Right lung (tissue), 10 donors: ENCODE results near the gene LEFTY2. TPM values are rescaled to one million over a fixed set of nuclear protein-coding genes. Genes with fewer than 3 reads are reported as not detected.
"Not testable (repeated sequence)": the region's sequence is repeated elsewhere in the genome, so short reads cannot be mapped to it uniquely, and the experiment has no call there.

Experiments used
- DNase-seq, 2 donors: peaks; one replicate each; pipeline ENCODE4 v3.0.0-alpha.2; 2013
- long read RNA-seq, 8 donors: transcript quantifications; one replicate each; lab custom pipeline, GENCODE V29; 2026
- polyA plus RNA-seq, 5 donors: library from polyadenylated mRNA; unstranded; fragments of 120-200 nt; gene quantifications; one replicate each; pipeline versions ENCODE4 v1.2.1 to v1.2.3, GENCODE V29; 2013; ENCODE audit warnings: inconsistent platforms in 1 of 5, low replicate concordance in 1 of 5; ENCODE audit not compliant: insufficient read length in 5 of 5, insufficient read depth in 1 of 5

Gene LEFTY2, protein sequence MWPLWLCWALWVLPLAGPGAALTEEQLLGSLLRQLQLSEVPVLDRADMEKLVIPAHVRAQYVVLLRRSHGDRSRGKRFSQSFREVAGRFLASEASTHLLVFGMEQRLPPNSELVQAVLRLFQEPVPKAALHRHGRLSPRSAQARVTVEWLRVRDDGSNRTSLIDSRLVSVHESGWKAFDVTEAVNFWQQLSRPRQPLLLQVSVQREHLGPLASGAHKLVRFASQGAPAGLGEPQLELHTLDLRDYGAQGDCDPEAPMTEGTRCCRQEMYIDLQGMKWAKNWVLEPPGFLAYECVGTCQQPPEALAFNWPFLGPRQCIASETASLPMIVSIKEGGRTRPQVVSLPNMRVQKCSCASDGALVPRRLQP
- 1 to 10 TPM; 1.1 to 3.0 (median 1.5) TPM for polyA plus RNA-seq
- long read RNA-seq, donor 1, result 0 reads
- long read RNA-seq, donor 2, result 0 reads
- long read RNA-seq, donor 3, partial matches to known transcripts, result 0 of 1 reads
- long read RNA-seq, donor 3, other reads (novel, unspliced or antisense), result 0 of 1 reads
- long read RNA-seq, donor 4, result 0 reads
- long read RNA-seq, donor 5, result 0 reads
- long read RNA-seq, donor 6, partial matches to known transcripts, result 0 of 3 reads
- long read RNA-seq, donor 6, other reads (novel, unspliced or antisense), result 0 of 3 reads
- long read RNA-seq, donor 7, result 0 reads
- long read RNA-seq, donor 8, result 0 reads

DNA sequence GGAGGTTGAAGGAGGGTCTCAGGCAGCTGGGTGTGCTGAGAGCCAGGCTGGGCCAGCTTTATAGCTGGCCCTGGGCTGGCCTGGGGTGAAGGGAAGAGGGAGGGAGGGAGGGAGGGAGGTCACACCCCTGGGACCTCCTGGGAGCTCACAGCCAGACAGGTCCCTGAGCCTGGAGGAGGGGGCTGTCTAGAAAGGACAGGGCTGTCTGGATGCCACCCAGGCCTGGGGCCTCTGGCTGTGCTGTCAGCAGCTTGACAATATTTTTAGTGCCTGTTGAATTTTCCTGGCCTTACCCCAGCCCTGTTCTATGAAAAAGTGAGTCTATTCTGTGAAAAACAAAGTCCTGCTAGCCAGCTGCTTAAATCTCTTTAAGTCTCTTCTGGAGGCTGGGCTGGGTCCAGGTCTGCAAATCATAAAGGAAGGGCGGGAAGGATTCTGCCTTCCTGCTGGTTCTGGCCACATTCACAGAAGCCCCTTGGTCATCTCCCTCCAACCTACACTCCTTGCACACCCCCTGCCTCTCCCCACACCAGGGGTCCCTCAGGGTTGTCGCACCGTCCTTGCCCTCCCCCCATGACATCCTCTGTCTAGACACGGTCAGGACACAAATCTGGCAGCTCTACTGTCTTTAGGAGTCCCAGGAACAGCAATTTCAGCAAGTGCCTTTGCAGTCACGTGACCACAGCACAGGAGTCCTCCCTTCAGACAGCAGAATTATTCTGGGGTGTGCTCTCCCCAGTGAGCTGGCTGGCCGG, at the start of gene LEFTY2:
Gene LEFTY2 (minus strand): TSS at position 34 of the 755 bp plus-strand sequence. CDS start 80 bp downstream, outside the sequence.
- peak in 1 of 2 donors; percentile 34 for DNase-seq

- peak in 1 of 2 donors; percentile 36 for DNase-seq
Observed at GRCh38 chr1:225987491-225988316, 46.7 kb upstream of the LEFTY2 start.

GRCh38 chr1:225981714-225982113, 40.7 kb upstream of the LEFTY2 start:
- DNase-seq, result no peak

DNA sequence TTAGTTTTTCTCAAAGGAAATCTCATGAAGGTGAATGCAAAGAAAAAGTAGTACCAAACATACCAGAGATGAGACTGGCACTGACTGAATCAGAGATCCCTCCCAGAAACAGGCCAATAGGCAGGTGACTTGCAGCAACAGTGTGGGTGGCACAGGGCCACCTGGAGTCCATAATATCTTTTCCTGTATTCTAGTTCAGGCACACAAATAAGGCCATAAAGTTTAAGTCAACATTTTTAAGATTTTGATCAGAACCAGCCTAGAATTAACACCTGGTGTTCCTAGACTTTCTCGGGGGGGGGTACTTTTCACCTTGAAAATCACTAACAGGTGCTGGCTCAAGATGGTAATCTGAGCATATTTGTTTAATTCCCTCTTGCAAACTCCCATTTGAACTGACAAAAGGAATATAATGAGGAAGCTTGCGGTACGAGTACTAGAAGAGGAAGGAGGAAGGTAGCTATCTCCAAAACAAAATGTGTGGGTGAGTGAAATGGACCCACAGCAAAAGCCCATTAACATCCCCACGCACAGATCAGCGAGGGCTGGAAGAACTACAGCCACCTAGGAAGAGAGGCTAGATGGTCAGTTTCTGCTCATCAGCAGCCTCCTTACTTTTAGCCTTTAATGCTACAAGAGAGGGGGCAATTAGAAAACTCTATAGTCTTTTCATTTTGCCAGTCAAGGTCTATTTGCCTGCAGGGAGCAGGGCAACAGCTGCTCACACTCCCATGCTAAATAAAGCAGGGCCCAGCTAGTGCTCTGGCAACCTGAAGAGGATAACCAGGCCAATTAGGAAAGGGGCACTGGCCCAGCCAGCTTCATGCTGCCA, 39.2 kb upstream of the LEFTY2 start:
- no peak for DNase-seq

- no peak for DNase-seq
Observed at GRCh38 chr1:225979421-225979820, 38.4 kb upstream of the LEFTY2 start.

DNA sequence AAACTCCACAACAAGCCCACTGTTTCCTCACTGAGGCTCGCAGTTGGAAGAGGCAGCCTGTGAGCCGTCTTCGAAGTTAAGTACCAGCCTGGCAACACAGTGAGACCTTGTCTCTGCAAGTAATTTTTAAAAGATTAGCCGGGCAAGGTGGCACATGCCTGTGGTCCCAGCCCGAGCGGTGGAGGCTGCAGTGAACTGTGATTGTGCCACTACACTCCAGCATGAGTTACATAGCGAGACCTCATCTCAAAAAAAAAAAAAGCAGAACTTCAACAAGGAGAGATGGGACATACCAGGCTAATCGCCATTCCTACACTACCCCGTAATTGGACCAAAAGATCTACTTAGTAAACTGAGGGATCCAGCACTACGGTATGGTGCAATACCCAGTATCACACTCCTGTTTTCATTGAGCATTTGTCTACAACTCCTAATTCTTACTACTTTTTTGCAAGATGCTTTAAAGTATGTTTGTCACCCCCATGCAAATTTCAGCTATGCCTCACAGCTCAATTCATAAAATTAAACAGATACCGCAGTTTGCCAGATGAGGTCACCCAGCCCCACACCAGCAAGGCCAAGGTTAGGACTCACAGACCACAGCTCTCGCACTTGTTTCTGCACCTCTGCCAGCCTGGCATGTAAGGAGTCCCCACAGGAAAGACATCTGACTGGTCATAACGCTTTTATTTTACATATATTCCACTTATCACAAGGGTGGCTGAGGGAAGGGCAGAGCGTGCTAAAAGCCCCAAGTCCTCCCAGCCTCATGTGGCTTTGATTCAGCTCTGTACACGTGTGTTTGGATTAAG, 37.1 kb upstream of the LEFTY2 start:
- no peak for DNase-seq

DNA sequence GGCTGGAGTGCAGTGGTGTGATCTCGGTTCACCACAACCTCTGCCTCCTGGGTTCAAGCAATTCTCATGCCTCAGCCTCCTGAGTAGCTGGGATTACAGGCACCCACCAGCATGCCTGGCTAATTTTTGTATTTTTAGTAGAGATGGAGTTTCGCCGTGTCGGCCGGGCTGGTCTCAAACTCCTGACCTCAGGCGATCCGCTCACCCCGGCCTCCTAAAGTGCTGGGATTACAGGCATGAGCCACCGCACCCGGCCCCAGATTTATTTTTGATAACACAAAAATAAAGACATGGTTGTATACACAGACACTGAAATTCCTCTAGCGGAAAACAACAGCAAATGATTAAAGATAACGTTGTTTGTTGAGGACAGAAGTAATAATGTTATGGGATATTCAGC, 34.1 kb upstream of the LEFTY2 start:
- DNase-seq, result not testable (repeated sequence)

DNA sequence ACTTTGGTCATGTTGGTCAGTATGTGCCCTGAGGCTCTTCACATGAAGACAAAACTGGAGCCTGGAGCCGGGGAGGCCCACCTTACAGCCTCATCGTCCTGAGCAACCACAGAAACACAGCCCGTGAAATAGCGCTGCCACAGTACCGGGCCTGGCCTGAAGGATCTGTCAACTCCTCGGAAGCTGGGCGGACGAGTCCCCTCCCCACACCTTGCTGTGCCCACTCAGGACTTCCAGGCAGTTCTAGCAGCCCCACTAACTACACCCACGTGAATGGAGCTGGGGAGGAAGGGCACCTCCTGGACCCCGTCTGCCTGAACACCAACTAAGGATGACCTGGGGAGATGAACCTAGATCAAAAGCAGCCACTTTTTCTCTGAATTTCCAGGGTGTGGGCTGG, 33.4 kb upstream of the LEFTY2 start:
- no peak for DNase-seq

DNA sequence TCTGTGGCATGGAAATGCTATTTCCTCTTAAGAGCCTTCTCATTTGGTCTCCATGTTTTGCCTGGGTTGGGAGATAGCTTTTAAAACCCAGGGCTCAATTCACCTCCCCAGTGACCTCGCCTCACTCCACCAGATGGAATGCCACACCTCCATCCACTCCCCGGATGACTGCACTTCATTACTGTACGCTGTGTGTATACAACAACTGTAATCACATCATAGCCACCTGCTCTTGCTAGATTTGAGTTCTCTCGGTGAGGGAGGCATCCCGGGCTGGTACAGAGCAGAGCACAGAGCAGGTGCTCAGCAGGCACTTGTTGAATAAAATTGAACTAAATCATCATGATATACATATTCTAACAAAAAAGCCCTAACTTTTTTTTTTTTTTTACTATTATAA, 32.1 kb upstream of the LEFTY2 start:
- no peak for DNase-seq

DNA sequence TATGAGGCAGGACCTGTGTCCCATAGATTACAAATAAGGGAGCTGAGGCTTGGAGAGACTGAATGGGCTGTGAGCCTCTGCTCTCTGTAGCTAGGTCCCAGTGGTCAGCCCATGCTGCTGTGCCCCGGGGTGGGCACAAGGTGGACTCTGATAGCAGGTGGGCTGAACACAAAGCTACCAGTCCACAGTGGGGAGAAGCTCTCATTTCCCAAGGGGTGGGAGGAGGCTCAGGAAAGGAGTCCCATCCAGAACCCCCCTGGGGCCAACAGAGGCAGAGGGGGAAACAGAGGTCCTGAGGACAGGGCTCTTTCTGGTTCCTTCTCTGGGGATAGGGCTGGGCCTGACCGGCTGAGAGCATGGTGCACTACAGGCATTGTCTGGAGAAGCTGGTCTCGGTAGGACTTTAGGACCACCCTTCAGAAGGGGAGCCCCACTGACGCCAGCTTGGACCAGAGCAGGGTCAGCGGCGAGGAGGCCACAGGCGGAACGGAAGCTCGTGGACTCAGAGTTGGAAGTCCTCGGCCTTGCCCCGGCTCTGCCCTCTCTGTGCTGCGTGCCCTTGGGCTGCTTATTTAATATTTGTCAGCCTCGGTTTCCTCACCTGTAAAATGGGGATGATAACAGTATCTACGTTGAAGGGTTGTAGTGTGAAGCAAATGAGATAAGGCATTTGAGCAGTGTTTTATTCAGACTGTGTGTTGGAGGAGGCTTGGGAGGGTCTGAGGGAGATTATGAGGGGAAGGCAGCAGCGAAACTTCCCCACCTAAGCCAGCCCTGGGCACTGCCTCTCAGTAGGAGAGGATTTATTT, 31.5 kb upstream of the LEFTY2 start:
- DNase-seq, result no peak

DNA sequence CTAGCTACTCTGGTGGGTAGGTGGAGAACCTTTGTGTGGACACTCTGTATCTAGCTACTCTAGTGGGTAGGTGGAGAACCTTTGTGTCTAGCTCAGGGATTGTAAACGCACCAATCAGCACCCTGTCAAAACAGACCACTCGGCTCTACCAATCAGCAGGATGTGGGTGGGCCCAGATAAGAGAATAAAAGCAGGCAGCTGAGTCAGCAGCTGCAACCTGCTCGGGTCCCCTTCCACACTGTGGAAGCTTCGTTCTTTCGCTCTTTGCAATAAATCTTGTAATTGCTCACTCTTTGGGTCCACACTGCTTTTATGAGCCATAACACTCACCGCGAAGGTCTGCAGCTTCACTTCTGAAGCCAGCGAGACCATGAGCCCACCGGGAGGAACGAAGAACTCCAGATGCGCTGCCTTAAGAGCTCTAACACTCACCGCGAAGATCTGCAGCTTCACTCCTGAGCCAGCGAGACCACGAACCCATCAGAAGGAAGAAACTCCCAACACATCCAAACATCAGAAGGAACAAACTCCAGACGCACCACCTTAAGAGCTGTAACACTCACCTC, 29.7 kb upstream of the LEFTY2 start:
- DNase-seq, result not testable (repeated sequence)

DNA sequence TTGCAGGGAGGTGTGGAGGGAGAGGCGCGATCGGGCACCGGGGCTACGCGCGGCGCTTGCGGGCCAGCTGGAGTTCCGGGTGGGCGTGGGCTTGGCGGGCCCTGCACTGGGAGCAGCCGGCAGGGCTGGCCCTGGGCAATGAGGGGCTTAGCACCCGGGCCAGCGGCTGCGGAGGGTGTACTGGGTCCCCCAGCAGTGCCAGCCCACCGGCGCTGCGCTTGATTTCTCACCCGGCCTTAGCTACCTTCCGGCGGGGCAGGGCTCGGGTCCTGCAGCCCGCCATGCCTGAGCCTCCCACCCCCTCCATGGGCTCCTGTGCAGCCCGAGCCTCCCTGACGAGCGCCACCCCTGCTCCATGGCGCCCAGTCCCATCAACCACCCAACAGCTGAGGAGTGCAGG, 28.7 kb upstream of the LEFTY2 start:
- not testable (repeated sequence) for DNase-seq

DNA sequence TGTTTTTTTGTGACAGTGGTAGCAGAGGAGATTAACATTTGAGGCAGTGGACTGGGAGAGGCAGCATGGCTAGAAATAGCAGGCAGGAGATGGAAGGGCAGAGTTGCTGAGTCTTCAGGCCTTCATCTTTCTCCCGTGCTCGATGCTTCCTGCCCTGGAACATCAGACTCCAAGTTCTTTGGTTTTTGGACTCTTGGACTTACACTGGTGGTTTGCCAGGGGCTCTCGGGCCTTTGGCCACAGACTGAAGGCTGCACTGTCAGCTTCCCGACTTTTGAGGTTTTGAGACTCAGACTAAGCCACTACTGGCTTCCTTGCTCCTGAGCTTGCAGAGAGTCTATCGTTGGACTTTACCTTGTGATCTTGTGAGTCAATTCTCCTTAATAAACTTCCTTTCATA, 24.2 kb upstream of the LEFTY2 start:
- DNase-seq, result no peak

DNA sequence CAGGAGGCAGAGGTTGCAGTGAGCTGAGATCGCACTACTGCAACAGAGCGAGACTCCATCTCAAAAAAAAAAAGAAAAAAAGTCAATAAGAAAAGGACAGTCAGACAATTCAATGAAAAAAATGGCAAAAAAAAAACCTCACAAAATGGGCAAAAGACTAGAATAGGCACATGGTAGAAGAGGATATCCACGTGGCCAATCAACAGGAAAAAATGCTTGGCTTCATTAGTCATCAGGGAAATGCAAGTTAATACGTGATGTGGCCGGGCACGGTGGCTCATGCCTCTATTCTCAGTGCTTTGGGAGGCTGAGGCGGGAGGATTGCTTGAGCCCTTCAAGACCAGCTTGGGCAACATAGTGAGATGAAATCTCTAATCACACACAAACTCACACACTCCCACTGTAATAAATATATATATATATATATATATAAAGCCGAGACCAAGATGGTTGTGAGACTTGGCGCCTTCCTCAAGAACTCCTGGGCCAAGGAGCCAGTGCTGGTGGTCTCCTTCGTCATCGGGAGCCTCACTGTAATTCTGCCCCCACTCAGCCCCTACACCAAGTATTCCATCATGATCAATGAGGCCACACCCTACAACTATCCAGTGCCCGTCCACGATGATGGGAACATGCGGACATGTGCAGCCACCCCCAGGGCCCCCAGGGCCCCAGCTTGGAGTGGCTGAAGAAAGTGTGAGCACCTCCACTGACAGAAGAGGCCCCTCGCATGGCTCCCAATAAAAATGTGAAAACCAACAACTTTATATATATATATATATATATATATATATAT, 22.9 kb upstream of the LEFTY2 start:
- no peak for DNase-seq

DNA sequence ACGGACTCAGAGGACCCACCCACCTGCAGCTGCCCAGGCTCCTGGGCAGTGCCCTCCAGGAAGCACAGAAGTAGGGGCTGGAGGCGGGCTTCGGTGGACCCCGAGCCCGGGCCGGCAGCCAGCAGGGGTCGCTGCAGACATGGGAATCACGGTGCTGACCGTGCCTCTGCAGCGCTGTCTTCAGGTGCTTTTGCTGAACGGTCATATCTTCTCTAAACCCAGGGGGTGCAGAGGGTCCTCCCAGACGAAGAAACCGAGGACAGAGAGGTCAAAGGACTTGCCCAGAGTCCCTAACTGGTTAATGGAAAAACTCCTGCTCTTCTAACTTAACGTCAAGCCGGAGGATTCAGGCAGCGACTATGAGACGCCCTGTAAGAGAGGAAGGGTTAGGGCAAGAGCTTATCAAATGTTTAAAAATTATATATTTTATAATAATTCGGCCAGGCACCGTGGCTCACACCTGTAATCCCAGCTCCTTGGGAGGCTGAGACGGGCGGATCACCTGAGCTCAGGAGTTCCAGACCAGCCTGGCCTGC, 21.5 kb upstream of the LEFTY2 start:
- peak in 1 of 2 donors; percentile 17 for DNase-seq

DNA sequence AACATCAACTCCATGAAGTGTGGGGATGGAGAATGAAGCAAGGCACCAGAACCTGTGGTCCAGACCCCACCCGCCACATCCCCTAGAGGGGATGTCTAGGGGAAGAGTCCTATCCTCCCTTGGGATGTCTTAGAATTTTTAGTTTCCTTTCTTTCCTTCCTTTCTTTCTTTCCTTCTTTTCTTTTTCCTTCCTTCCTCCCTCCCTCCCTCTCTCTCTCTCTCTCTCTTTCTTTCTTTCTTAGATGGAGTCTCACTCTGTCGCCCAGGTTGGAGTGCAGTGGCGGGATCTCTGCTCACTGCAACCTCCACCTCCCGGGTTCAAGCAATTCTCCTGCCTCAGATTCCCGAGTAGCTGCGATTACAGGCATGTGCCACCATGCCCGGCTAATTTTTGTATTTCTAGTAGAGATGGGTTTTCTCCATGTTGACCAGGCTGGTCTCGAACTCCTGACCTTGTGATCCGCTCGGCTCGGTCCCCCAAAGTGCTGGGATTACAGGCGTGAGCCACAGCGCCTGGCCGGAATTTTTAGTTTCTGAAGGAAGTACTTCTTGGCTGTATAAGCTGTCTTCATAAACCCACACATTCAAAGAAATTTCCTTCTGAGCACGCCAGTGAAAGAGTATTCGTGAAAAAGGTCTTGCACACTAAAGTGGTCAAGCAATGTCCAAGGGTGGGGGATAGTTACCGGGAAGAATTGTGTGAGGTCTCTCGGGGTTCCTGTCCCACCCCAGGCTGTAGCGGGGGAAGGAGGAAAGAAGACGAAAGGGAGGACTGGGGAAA, 20.8 kb upstream of the LEFTY2 start:
- no peak for DNase-seq
